SK-N-SH (cell line): ENCODE data around the gene CTNNA3. TPM values are rescaled to one million over a fixed set of nuclear protein-coding genes. Genes with fewer than 3 reads are reported as not detected.

Experiments
- CTCF ChIA-PET: fragments of 300-600, 350-600 bp; formaldehyde crosslinking; extraction: SDS; loops from one replicate; lab custom pipeline; 2021; lab: Yijun Ruan, JAX
- POLR2A ChIA-PET: fragments of 350-600 bp; sonication (Branson Sonifier 250); formaldehyde crosslinking; extraction: SDS; loops from one replicate; lab custom pipeline; 2020; ENCODE audit warnings: antibody characterized with exemption, inconsistent platforms; lab: Yijun Ruan, JAX
- DNase-seq: peaks from one replicate; pipeline ENCODE4 v3.0.0; 2012
- H2AFZ ChIP-seq: fragments of 200-600 bp; sonication (generic); 2 replicates; pipeline ENCODE4 v1.8.1; 2016; ENCODE audit warnings: antibody characterized with exemption, mild to moderate bottlenecking, low read depth
- H3F3A ChIP-seq: fragments of 200-600 bp; sonication (generic); replicated peaks from 2 replicates; pipeline ENCODE3; 2016; ENCODE audit warnings: antibody characterized with exemption, mild to moderate bottlenecking; ENCODE audit not compliant: insufficient read depth
- H3K27ac ChIP-seq, 2 experiments: fragments of 200-500 bp in 1 of 2; fragments of 200-600 bp in 1 of 2; sonication (Bioruptor generic) in 1 of 2; sonication (generic), shearing (Covaris generic) in 1 of 2; 2 replicates each; pipeline versions ENCODE4 v1.5.1 to v1.6.1; 2014 to 2016; ENCODE audit warnings: low read depth in 2 of 2, inconsistent platforms in 1 of 2, low read length in 1 of 2, mild to moderate bottlenecking in 1 of 2, mixed read lengths in 1 of 2
- H3K27me3 ChIP-seq: fragments of 200-600 bp; sonication (generic), shearing (Covaris generic); 2 replicates; pipeline ENCODE4 v1.6.1; 2016; ENCODE audit warnings: mixed run types; ENCODE audit not compliant: insufficient read depth
- H3K36me3 ChIP-seq, 2 experiments: fragments of 200-500 bp in 1 of 2; fragments of 200-600 bp in 1 of 2; sonication (Bioruptor generic) in 1 of 2; sonication (generic) in 1 of 2; replicated peaks in 1 of 2; 2 replicates each; pipeline versions ENCODE3 to v1.5.1; 2014 to 2016; ENCODE audit warnings: low read length in 1 of 2, mild to moderate bottlenecking in 1 of 2; ENCODE audit not compliant: insufficient read depth in 2 of 2, control insufficient read depth in 1 of 2
- H3K4me1 ChIP-seq, 2 experiments: fragments of 200-500 bp in 1 of 2; fragments of 200-600 bp in 1 of 2; sonication (Bioruptor generic) in 1 of 2; sonication (generic), shearing (Covaris generic) in 1 of 2; 2 replicates each; pipeline versions ENCODE4 v1.5.1 to v1.6.1; 2014 to 2016; ENCODE audit warnings: low read depth in 1 of 2, low read length in 1 of 2, mixed run types in 1 of 2; ENCODE audit not compliant: insufficient read depth in 2 of 2, control insufficient read depth in 1 of 2
- H3K4me2 ChIP-seq: fragments of 200-600 bp; sonication (generic), shearing (Covaris generic); 2 replicates; pipeline ENCODE4 v1.6.1; 2017; ENCODE audit warnings: mixed run types
- H3K4me3 ChIP-seq, 2 experiments: fragments of 200-500 bp in 1 of 2; fragments of 200-600 bp in 1 of 2; sonication (Bioruptor generic) in 1 of 2; sonication (generic), shearing (Covaris generic) in 1 of 2; 2 replicates each; pipeline versions ENCODE4 v1.5.1 to v1.8.1; 2014 to 2016; ENCODE audit warnings: low read depth in 2 of 2, inconsistent platforms in 1 of 2, low read length in 1 of 2, mild to moderate bottlenecking in 1 of 2, mixed read lengths in 1 of 2, moderate library complexity in 1 of 2
- H3K79me2 ChIP-seq: fragments of 200-600 bp; sonication (generic); 2 replicates; pipeline ENCODE4 v1.8.1; 2017; ENCODE audit warnings: mild to moderate bottlenecking; ENCODE audit not compliant: insufficient read depth
- H3K9ac ChIP-seq: fragments of 200-600 bp; sonication (generic); 2 replicates; pipeline ENCODE4 v1.6.1; 2017; ENCODE audit warnings: mixed run types
- H3K9me2 ChIP-seq: fragments of 200-600 bp; sonication (generic); 2 replicates; pipeline ENCODE4 v1.6.1; 2017; ENCODE audit warnings: mixed run types
- H3K9me3 ChIP-seq: fragments of 200-600 bp; sonication (generic); 2 replicates; pipeline ENCODE4 v1.6.1; 2017; ENCODE audit warnings: mixed run types, mild to moderate bottlenecking, moderate library complexity
- H4K20me1 ChIP-seq: fragments of 200-600 bp; sonication (generic); 2 replicates; pipeline ENCODE4 v1.6.1; 2017; ENCODE audit warnings: mild to moderate bottlenecking, mixed run types; ENCODE audit not compliant: insufficient read depth
- EP300 ChIP-seq, 2 experiments: IDR thresholded peaks; 2 replicates each; pipeline versions ENCODE4 v1.4.0 to v1.6.1; 2012; ENCODE audit warnings: borderline replicate concordance in 1 of 2, low read depth in 1 of 2, low read length in 1 of 2
- EZH2phosphoT487 ChIP-seq: fragments of 200-600 bp; sonication (generic); IDR thresholded peaks from 2 replicates; pipeline ENCODE4 v1.6.1; 2017; ENCODE audit warnings: low read depth, mixed run types, mild to moderate bottlenecking, antibody characterized with exemption, moderate library complexity, borderline replicate concordance
- FOSL2 ChIP-seq: IDR thresholded peaks from 2 replicates; pipeline ENCODE4 v1.4.0; 2012; ENCODE audit warnings: low read depth, mild to moderate bottlenecking, moderate library complexity, borderline replicate concordance
- FOXJ3 ChIP-seq: sonication (generic); formaldehyde crosslinking; IDR thresholded peaks from 2 replicates; pipeline ENCODE4 v1.5.1; 2020; ENCODE audit warnings: mild to moderate bottlenecking, missing genetic modification reagents
- JUND ChIP-seq: IDR thresholded peaks from 2 replicates; pipeline ENCODE4 v1.4.0; 2012
- MEF2A ChIP-seq: IDR thresholded peaks from 2 replicates; pipeline ENCODE4 v1.4.0; 2012; ENCODE audit warnings: low read depth, borderline replicate concordance
- NRF1 ChIP-seq: IDR thresholded peaks from 2 replicates; pipeline ENCODE4 v1.6.1; 2012; ENCODE audit warnings: low read depth, mild to moderate bottlenecking, low read length
- PBX3 ChIP-seq: IDR thresholded peaks from 2 replicates; pipeline ENCODE4; 2012
- POLR2AphosphoS5 ChIP-seq: IDR thresholded peaks from 2 replicates; pipeline ENCODE4 v1.6.1; 2012; ENCODE audit warnings: low read depth, low read length
- REST ChIP-seq: IDR thresholded peaks from 2 replicates; pipeline ENCODE4 v1.6.1; 2012; ENCODE audit warnings: mild to moderate bottlenecking, low read depth, low read length, moderate library complexity
- RFX5 ChIP-seq: IDR thresholded peaks from 2 replicates; pipeline ENCODE4 v1.6.1; 2012; ENCODE audit warnings: mild to moderate bottlenecking, improper control_type of control experiment, low read length
- RXRA ChIP-seq: IDR thresholded peaks from 2 replicates; pipeline ENCODE4 v1.4.0; 2012; ENCODE audit warnings: low read depth, mild to moderate bottlenecking, borderline replicate concordance
- SIN3A ChIP-seq: IDR thresholded peaks from 2 replicates; pipeline ENCODE4 v1.6.1; 2012; ENCODE audit warnings: low read depth, mild to moderate bottlenecking, low read length, moderate library complexity, borderline replicate concordance
- TAF1 ChIP-seq: IDR thresholded peaks from 2 replicates; pipeline ENCODE4 v1.6.1; 2012; ENCODE audit warnings: low read depth, mild to moderate bottlenecking, low read length, moderate library complexity, borderline replicate concordance
- TCF12 ChIP-seq: IDR thresholded peaks from 2 replicates; pipeline ENCODE4 v1.4.0; 2012
- TEAD4 ChIP-seq: IDR thresholded peaks from 2 replicates; pipeline ENCODE4 v1.4.0; 2012; ENCODE audit warnings: mild to moderate bottlenecking, borderline replicate concordance; ENCODE audit not compliant: insufficient read depth
- USF1 ChIP-seq: IDR thresholded peaks from 2 replicates; pipeline ENCODE4 v1.4.0; 2012; ENCODE audit warnings: low read depth, borderline replicate concordance
- YY1 ChIP-seq: IDR thresholded peaks from 2 replicates; pipeline ENCODE4 v1.4.0; 2012; ENCODE audit warnings: low read depth, mild to moderate bottlenecking
- ZBTB33 ChIP-seq: IDR thresholded peaks from 2 replicates; pipeline ENCODE4 v1.4.0; 2012; ENCODE audit warnings: low read depth, borderline replicate concordance
- WGBS: methylation state at CpG from one replicate; pipeline ENCODE4 v1.1.6; 2017; ENCODE audit warnings: low lambda C conversion rate; 5-methylcytosine and 5-hydroxymethylcytosine counted together
- polyA plus RNA-seq, 3 experiments: library from polyadenylated mRNA; depleted of rRNA; stranded (reverse); fragments of >200 nt; gene quantifications; 2 replicates each; pipeline ENCODE4 v1.2.3, GENCODE V29; 2012

The CTNNA3 gene
- polyA plus RNA-seq, 1 of the 3 experiments (the other 2 are of a cell fraction), result not detected

GRCh38 chr10:67663449-67664087 lies 32.4 kb downstream of the CTNNA3 start:
- no peak for DNase-seq
- ChIA-PET POLR2A (no interaction called here), CTCF (interaction anchor here (0.8 to 6.0 kb wide), 3 partner anchors 48 to 115 kb away, joined by 3 to 77 read pairs (median 3); no protein-coding TSS in a partner anchor)
- Histone ChIP-seq H3K79me2 (no peaks in the 10 kb centered on the region), H3K9ac (no peak overlapping the region), H3F3A (no peaks in the 10 kb centered on the region), H3K4me3 (no peak overlapping the region), H3K36me3 (no peaks in the 10 kb centered on the region), H3K4me2 (no peak overlapping the region), H3K9me2 (no peaks in the 10 kb centered on the region), H3K27me3 (no peaks in the 10 kb centered on the region), H3K4me1 (no peaks in the 10 kb centered on the region), H2AFZ (no peak overlapping the region), H3K9me3 (no peaks in the 10 kb centered on the region), H3K27ac (no peak overlapping the region), H4K20me1 (no peaks in the 10 kb centered on the region)
- 9% methylated on average over 13 of the region's 13 CpGs for WGBS
- TF ChIP-seq RFX5 (no peak), NRF1 (no peak), EP300 (IDR thresholded peaks at IDR 0.05; ENCODE audit: borderline replicate concordance in 1 of 2, low read depth in 1 of 2, low read length in 1 of 2) (no peak), ZBTB33 (no peak), REST (no peak), JUND (no peak), PBX3 (no peak), FOXJ3 (CRISPR knock-in tag) (no peak), EZH2phosphoT487 (no peak), RXRA (no peak), YY1 (no peak), TEAD4 (no peak), USF1 (no peak), POLR2AphosphoS5 (no peak), FOSL2 (no peak), MEF2A (no peak), SIN3A (no peak), TAF1 (no peak), TCF12 (no peak)
